ENCODE results near the gene ACTR3C. TPM values are rescaled to one million over a fixed set of nuclear protein-coding genes. Genes with fewer than 3 reads are reported as not detected.
"Not testable (repeated sequence)": the region's sequence is repeated elsewhere in the genome, so short reads cannot be mapped to it uniquely, and the experiment has no call there.

ACTR3C gene
- total RNA-seq, 1 experiment from 2014 or later = 2.2 TPM

- H3K4ac ChIP-seq (ENCODE audit: low read depth, low read length); H3K79me1 ChIP-seq (ENCODE audit: insufficient read depth, low read depth, low read length, poor library complexity, severe bottlenecking); H3K27me3 ChIP-seq (ENCODE audit: insufficient read depth, low read length); H3K36me3 Mint-ChIP-seq (ENCODE audit: insufficient read depth in 1 of 3, low read depth in 3 of 3); H4K91ac ChIP-seq (ENCODE audit: insufficient read length, low read depth, low read length); H2AK5ac ChIP-seq (ENCODE audit: insufficient read length, low read length); H2BK120ac ChIP-seq (ENCODE audit: low read depth, low read length, poor library complexity, severe bottlenecking); H2BK20ac ChIP-seq (ENCODE audit: low read depth, low read length, poor library complexity, severe bottlenecking); H3K56ac ChIP-seq (ENCODE audit: insufficient read length, low read depth, low read length); H3K23me2 ChIP-seq (ENCODE audit: insufficient read length, low read depth, low read length, poor library complexity, severe bottlenecking); H2BK12ac ChIP-seq (ENCODE audit: insufficient read length, low read depth, low read length); H4K8ac ChIP-seq (replicated peaks; ENCODE audit: insufficient read length, low read depth, low read length); H3K79me2 ChIP-seq (ENCODE audit: insufficient read depth, low read length); H3K14ac ChIP-seq (ENCODE audit: insufficient read depth, low read length); H3K4me2 ChIP-seq (ENCODE audit: insufficient read depth, insufficient read length, low read length); H3T11ph ChIP-seq (ENCODE audit: low read length); H3K9ac ChIP-seq (ENCODE audit: extremely low read depth, insufficient read length, low read length); H2BK5ac ChIP-seq (ENCODE audit: insufficient read length, low read length); H3K9me3 ChIP-seq (ENCODE audit: control insufficient read depth, low read depth, low read length); H4K5ac ChIP-seq (ENCODE audit: insufficient read length, low read depth, low read length); H3K18ac ChIP-seq (ENCODE audit: insufficient read length, low read depth, low read length); H3K27ac ChIP-seq (ENCODE audit: insufficient read length, low read depth, low read length); H3K9me3 Mint-ChIP-seq; H3K27ac Mint-ChIP-seq; H2AFZ ChIP-seq (ENCODE audit: low read length); H4K20me1 ChIP-seq (ENCODE audit: control insufficient read depth, insufficient read depth, insufficient read length); H3K23ac ChIP-seq (ENCODE audit: insufficient read length, low read depth, low read length); H2BK15ac ChIP-seq (ENCODE audit: low read depth, low read length); DNase-seq; H3K4me1 ChIP-seq (ENCODE audit: insufficient read depth, low read length); H3K4me3 Mint-ChIP-seq; H3K4me1 Mint-ChIP-seq: not testable (repeated sequence)
- no CpG with 5 or more reads among the region's 18 CpGs for WGBS (ENCODE audit: extremely low coverage, insufficient read length, low lambda C conversion rate)
- H3K27me3 Mint-ChIP-seq (ENCODE audit: low read depth) = peaks cover 10% of the 10 kb centered on the region
Observed at GRCh38 chr7:150270101-150270824, 53.1 kb downstream of the ACTR3C start.

- H2BK5ac ChIP-seq (ENCODE audit: insufficient read length, low read length); H3K14ac ChIP-seq (ENCODE audit: insufficient read depth, low read length); H3K27me3 ChIP-seq (ENCODE audit: insufficient read depth, low read length); H2BK120ac ChIP-seq (ENCODE audit: low read depth, low read length, poor library complexity, severe bottlenecking); H3K4me1 Mint-ChIP-seq; H3K4me3 Mint-ChIP-seq; H2AK5ac ChIP-seq (ENCODE audit: insufficient read length, low read length); H3K27ac Mint-ChIP-seq; H2AFZ ChIP-seq (ENCODE audit: low read length); H4K8ac ChIP-seq (replicated peaks; ENCODE audit: insufficient read length, low read depth, low read length); H3K9me3 ChIP-seq (ENCODE audit: control insufficient read depth, low read depth, low read length); H3K4me2 ChIP-seq (ENCODE audit: insufficient read depth, insufficient read length, low read length); H4K20me1 ChIP-seq (ENCODE audit: control insufficient read depth, insufficient read depth, insufficient read length); H3K36me3 Mint-ChIP-seq (ENCODE audit: insufficient read depth in 1 of 3, low read depth in 3 of 3); H2BK12ac ChIP-seq (ENCODE audit: insufficient read length, low read depth, low read length); H3K23ac ChIP-seq (ENCODE audit: insufficient read length, low read depth, low read length); H3K9me3 Mint-ChIP-seq; H3K79me2 ChIP-seq (ENCODE audit: insufficient read depth, low read length); H3K23me2 ChIP-seq (ENCODE audit: insufficient read length, low read depth, low read length, poor library complexity, severe bottlenecking); H3K4me1 ChIP-seq (ENCODE audit: insufficient read depth, low read length); H2BK20ac ChIP-seq (ENCODE audit: low read depth, low read length, poor library complexity, severe bottlenecking); H4K5ac ChIP-seq (ENCODE audit: insufficient read length, low read depth, low read length); H2BK15ac ChIP-seq (ENCODE audit: low read depth, low read length); H3K79me1 ChIP-seq (ENCODE audit: insufficient read depth, low read depth, low read length, poor library complexity, severe bottlenecking); H3K18ac ChIP-seq (ENCODE audit: insufficient read length, low read depth, low read length); H3K56ac ChIP-seq (ENCODE audit: insufficient read length, low read depth, low read length); H4K91ac ChIP-seq (ENCODE audit: insufficient read length, low read depth, low read length); H3T11ph ChIP-seq (ENCODE audit: low read length); DNase-seq; H3K27ac ChIP-seq (ENCODE audit: insufficient read length, low read depth, low read length); H3K9ac ChIP-seq (ENCODE audit: extremely low read depth, insufficient read length, low read length); H3K4ac ChIP-seq (ENCODE audit: low read depth, low read length): not testable (repeated sequence)
- WGBS (ENCODE audit: extremely low coverage, insufficient read length, low lambda C conversion rate) = no CpG with 5 or more reads among the region's 17 CpGs
- peaks cover 15% of the 10 kb centered on the region for H3K27me3 Mint-ChIP-seq (ENCODE audit: low read depth)
Observed at GRCh38 chr7:150268798-150269197, 54.5 kb downstream of the ACTR3C start.

All from H9 (cell line).